HUES6 (cell line): ENCODE data around the gene KLK4.

Source experiments
- H3K27ac ChIP-seq: 2 replicates; pipeline ENCODE4 v1.7.0; 2013; ENCODE audit warnings: low read depth, mild to moderate bottlenecking, low read length, inconsistent platforms
- H3K27me3 ChIP-seq: 2 replicates; pipeline ENCODE4 v1.6.1; 2013; ENCODE audit warnings: low read length; ENCODE audit not compliant: control insufficient read depth, insufficient read depth
- H3K36me3 ChIP-seq: 2 replicates; pipeline ENCODE4 v1.6.1; 2013; ENCODE audit warnings: low read length; ENCODE audit not compliant: control insufficient read depth, insufficient read depth
- H3K4me1 ChIP-seq: 2 replicates; pipeline ENCODE4 v1.6.1; 2013; ENCODE audit warnings: low read length; ENCODE audit not compliant: control insufficient read depth, insufficient read depth
- H3K4me3 ChIP-seq: 2 replicates; pipeline ENCODE4 v1.5.1; 2013; ENCODE audit warnings: low read depth, low read length
- H3K9ac ChIP-seq: one replicate; pipeline ENCODE4 v1.6.1; 2013; ENCODE audit warnings: mild to moderate bottlenecking, low read length
- H3K9me3 ChIP-seq: 2 replicates; pipeline ENCODE4 v1.6.1; 2013; ENCODE audit warnings: low read depth, low read length; ENCODE audit not compliant: control insufficient read depth, insufficient read depth

Gene KLK4

GRCh38 chr19:50858886-50859285, 52.3 kb downstream of the KLK4 start:
- Histone ChIP-seq H3K4me3 (no peak overlapping the region), H3K9ac (no peak overlapping the region)

DNA sequence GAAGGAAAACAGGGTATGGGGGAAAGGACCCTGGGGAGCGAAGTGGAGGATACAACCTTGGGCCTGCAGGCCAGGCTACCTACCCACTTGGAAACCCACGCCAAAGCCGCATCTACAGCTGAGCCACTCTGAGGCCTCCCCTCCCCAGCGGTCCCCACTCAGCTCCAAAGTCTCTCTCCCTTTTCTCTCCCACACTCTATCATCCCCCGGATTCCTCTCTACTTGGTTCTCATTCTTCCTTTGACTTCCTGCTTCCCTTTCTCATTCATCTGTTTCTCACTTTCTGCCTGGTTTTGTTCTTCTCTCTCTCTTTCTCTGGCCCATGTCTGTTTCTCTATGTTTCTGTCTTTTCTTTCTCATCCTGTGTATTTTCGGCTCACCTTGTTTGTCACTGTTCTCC, 53.8 kb downstream of the KLK4 start:
- Histone ChIP-seq H3K4me3 (no peak overlapping the region), H3K9ac (no peak overlapping the region), H3K9me3 (peaks cover 15% of the 10 kb centered on the region), H3K4me1 (peaks cover 11% of the 10 kb centered on the region; the same call in 1 of the 2 replicates), H3K36me3 (no peaks in the 10 kb centered on the region), H3K27me3 (peaks cover 76% of the 10 kb centered on the region), H3K27ac (no peak overlapping the region)

More at GRCh38 chr19:50858886-50859285, 52.3 kb downstream of the KLK4 start:
- no peaks in the 10 kb centered on the region for H3K36me3 ChIP-seq
- peaks cover 15% of the 10 kb centered on the region for H3K9me3 ChIP-seq
- peaks cover 11% of the 10 kb centered on the region; the same call in 1 of the 2 replicates for H3K4me1 ChIP-seq
- H3K27me3 ChIP-seq: peaks cover 78% of the 10 kb centered on the region
- H3K27ac ChIP-seq: no peak overlapping the region
